Sigmoid colon (tissue), 7 donors: ENCODE results near the gene GPR39. TPM values are rescaled to one million over a fixed set of nuclear protein-coding genes. Genes with fewer than 3 reads are reported as not detected.

Experiments
- DNase-seq: peaks from one replicate; pipeline ENCODE4 v3.0.0-alpha.2; 2019
- H3K27ac ChIP-seq, 4 donors: fragments of 200-600 bp; sonication (generic); one replicate each; pipeline ENCODE4 v1.5.1; 2016 to 2019; ENCODE audit warnings: mild to moderate bottlenecking in 1 of 4
- H3K27me3 ChIP-seq, 3 donors: fragments of 200-600 bp; sonication (generic); one replicate each; pipeline ENCODE4 v1.5.1; 2019; ENCODE audit warnings: mild to moderate bottlenecking in 1 of 3
- H3K36me3 ChIP-seq, 4 donors: fragments of 200-600 bp; sonication (generic); one replicate each; pipeline ENCODE4 v1.5.1; 2016 to 2019
- H3K4me1 ChIP-seq, 4 donors: fragments of 200-600 bp; sonication (generic); one replicate each; pipeline ENCODE4 v1.5.1; 2017 to 2019
- H3K4me3 ChIP-seq, 4 donors: fragments of 200-600 bp; sonication (generic); one replicate each; pipeline ENCODE4 v1.5.1; 2017 to 2019; ENCODE audit warnings: mild to moderate bottlenecking in 2 of 4, moderate library complexity in 1 of 4
- H3K9me3 ChIP-seq, 4 donors: fragments of 200-600 bp in 3 of 4; sonication (generic) in 3 of 4; one replicate each; pipeline versions ENCODE4 v1.5.1 to v1.6.1; 2013 to 2019
- EP300 ChIP-seq, 4 donors: sonication (generic); formaldehyde crosslinking; IDR thresholded peaks; one replicate each; pipeline ENCODE4 v1.6.1; 2017; ENCODE audit warnings: antibody characterized with exemption in 4 of 4
- POLR2A ChIP-seq, 2 donors: fragments of 450-650 bp; IDR thresholded peaks; one replicate each; pipeline ENCODE4 v1.6.1; 2016; ENCODE audit warnings: antibody characterized with exemption in 2 of 2, mild to moderate bottlenecking in 2 of 2, moderate library complexity in 2 of 2
- POLR2AphosphoS5 ChIP-seq, 4 donors: sonication (generic); formaldehyde crosslinking; IDR thresholded peaks; one replicate each; pipeline ENCODE4 v1.6.1; 2017; ENCODE audit warnings: antibody characterized with exemption in 4 of 4
- WGBS, 2 donors: extraction: QIAGEN DNeasy Blood & Tissue Kit; methylation state at CpG; one replicate each; pipeline ENCODE4 v1.1.7; 2013; 5-methylcytosine and 5-hydroxymethylcytosine counted together
- intact Hi-C: fragments of 100-400 bp; cut with DNase I; formaldehyde crosslinking; loops from one replicate; pipeline ENCODE4 v1.15.1; 2023
- polyA plus RNA-seq, 3 donors: library from polyadenylated mRNA; stranded (reverse); fragments of 200-250 nt; gene quantifications; one replicate each; pipeline ENCODE4 v1.2.3, GENCODE V29; 2013
- total RNA-seq, 4 donors: library from RNA; depleted of rRNA; stranded (reverse); fragments of >200 nt; gene quantifications; one replicate each; pipeline ENCODE4 v1.1.0, GENCODE V29; 2016
- TF ChIP-seq, protein P1 (sequence below), 4 experiments: fragments of 450-650 bp in 3 of 4; fragments of 200-600 bp in 1 of 4; IDR thresholded peaks; one replicate each; pipeline ENCODE4 v1.5.1; 2016 to 2019; ENCODE audit warnings: antibody characterized with exemption in 4 of 4, mild to moderate bottlenecking in 3 of 4, moderate library complexity in 2 of 4
- donor health status: healthy with polysubstance abuse.
- donor health status: Bipolar disorder and iron deficiency.
- donor health status: healthy.

The GPR39 gene
- total and polyA plus RNA-seq, 7 donors: 0.28 to 7.7 (median 1.6) TPM; not detected in 1

DNA sequence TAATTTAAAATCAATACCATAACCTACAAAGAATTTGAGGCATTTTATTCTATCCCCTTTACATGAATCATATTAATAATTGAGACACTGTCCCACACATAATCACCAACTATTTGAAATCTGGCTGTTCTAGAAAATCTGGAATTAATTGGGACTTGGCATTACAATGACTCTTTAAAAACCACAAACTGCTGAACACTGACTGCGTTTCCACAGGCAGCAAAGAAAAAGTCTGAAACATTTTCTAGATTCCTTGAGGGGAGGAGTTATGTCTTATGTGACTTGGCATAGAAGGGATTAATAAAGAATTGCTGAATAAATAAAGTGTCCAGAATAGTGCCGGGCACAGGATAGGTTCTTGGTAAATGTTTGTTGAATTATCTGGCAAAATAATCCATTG lies 61.4 kb downstream of the GPR39 start:
- H3K36me3 ChIP-seq: no peaks in the 10 kb centered on the region
- H3K4me1 ChIP-seq: no peaks in the 10 kb centered on the region
- no peaks in the 10 kb centered on the region for H3K27me3 ChIP-seq
- no peak for TF ChIP-seq EP300 (IDR thresholded peaks at IDR 0.05)
- TF ChIP-seq, protein P1, sequence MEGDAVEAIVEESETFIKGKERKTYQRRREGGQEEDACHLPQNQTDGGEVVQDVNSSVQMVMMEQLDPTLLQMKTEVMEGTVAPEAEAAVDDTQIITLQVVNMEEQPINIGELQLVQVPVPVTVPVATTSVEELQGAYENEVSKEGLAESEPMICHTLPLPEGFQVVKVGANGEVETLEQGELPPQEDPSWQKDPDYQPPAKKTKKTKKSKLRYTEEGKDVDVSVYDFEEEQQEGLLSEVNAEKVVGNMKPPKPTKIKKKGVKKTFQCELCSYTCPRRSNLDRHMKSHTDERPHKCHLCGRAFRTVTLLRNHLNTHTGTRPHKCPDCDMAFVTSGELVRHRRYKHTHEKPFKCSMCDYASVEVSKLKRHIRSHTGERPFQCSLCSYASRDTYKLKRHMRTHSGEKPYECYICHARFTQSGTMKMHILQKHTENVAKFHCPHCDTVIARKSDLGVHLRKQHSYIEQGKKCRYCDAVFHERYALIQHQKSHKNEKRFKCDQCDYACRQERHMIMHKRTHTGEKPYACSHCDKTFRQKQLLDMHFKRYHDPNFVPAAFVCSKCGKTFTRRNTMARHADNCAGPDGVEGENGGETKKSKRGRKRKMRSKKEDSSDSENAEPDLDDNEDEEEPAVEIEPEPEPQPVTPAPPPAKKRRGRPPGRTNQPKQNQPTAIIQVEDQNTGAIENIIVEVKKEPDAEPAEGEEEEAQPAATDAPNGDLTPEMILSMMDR (IDR thresholded peaks at IDR 0.05): no peak
- no peak for TF ChIP-seq POLR2A (IDR thresholded peaks at IDR 0.05)
- TF ChIP-seq POLR2AphosphoS5 (IDR thresholded peaks at IDR 0.05): no peak
- no peak for DNase-seq
- H3K9me3 ChIP-seq: peaks cover 0 to 2% (median 0%) of the 10 kb centered on the region in 4 donors
- intact Hi-C loops: no loop called here
- 78 to 80% methylated on average over 2 of the region's 2 CpGs for WGBS, 2 donors
- H3K4me3 ChIP-seq: no peak overlapping the region
- no peak overlapping the region for H3K27ac ChIP-seq

DNA sequence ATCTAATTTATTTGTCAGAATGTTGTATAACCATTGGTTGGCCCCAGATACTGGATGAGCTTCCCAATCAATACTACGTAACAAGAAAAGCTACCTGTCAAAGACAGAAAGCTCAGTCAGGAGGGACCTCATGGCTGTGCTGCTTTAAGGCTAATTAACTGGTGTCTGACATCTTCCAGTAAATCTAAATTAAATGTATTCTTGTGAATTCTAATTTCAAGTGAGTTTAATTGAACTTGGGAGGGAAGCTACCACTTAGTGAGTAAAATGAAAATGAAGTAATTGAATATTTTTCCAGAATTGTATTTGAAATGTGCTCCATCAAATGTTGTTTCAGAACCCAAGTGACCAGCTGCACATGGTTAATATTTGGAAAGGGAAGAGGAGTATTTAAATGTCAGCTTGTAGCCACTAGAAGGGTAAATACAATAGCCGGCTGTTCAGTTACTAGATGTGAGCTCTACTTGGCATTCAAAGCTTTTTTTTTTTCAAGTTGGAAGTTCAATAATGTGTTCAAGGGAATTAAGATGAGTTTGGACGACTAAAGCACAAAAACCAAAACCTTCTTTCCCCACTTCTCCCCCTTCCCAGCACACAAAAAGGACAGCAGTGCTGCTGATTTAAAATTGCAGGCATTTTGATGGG lies 62.0 kb downstream of the GPR39 start:
- no peak overlapping the region for H3K27ac ChIP-seq
- DNase-seq: no peak
- TF ChIP-seq EP300 (IDR thresholded peaks at IDR 0.05): no peak

DNA sequence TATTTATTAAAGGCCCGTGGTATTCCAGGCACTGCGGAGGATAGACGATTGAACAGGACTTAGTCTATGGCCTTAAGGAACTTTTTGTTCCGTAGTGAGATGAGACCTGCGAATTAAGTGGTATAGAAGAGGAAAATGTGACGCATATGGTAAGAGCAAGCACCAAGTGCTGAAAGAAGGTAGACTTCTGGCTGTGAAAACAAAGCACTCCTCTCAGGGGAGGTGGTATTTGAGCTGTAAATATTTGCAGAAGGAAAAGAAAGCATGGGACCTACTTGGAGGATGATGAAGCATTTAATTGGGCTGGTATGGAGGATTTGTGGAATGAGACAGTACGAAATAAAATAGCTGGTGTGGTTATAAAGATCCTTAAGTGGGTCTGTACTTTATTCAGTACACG lies 62.5 kb downstream of the GPR39 start:
- intact Hi-C loops: no loop called here
- WGBS, 2 donors: 82 to 89% methylated on average over 8 of the region's 8 CpGs
- Histone ChIP-seq H3K27ac (no peak overlapping the region), H3K27me3 (no peaks in the 10 kb centered on the region), H3K4me1 (no peaks in the 10 kb centered on the region), H3K36me3 (no peaks in the 10 kb centered on the region), H3K4me3 (no peak overlapping the region), H3K9me3 (no peaks in the 10 kb centered on the region)
- no peak for DNase-seq
- TF ChIP-seq POLR2AphosphoS5 (IDR thresholded peaks at IDR 0.05) (no peak), POLR2A (IDR thresholded peaks at IDR 0.05) (no peak), EP300 (IDR thresholded peaks at IDR 0.05) (no peak)
- TF ChIP-seq, protein P1 (IDR thresholded peaks at IDR 0.05): no peak

More for the DNA sequence above, 62.0 kb downstream of the GPR39 start:
- Histone ChIP-seq H3K36me3 (no peaks in the 10 kb centered on the region), H3K4me1 (no peaks in the 10 kb centered on the region), H3K27me3 (no peaks in the 10 kb centered on the region), H3K4me3 (no peak overlapping the region), H3K9me3 (no peaks in the 10 kb centered on the region)
- 78 to 87% methylated on average over 3 of the region's 3 CpGs for WGBS, 2 donors
- intact Hi-C loops: no loop called here

DNA sequence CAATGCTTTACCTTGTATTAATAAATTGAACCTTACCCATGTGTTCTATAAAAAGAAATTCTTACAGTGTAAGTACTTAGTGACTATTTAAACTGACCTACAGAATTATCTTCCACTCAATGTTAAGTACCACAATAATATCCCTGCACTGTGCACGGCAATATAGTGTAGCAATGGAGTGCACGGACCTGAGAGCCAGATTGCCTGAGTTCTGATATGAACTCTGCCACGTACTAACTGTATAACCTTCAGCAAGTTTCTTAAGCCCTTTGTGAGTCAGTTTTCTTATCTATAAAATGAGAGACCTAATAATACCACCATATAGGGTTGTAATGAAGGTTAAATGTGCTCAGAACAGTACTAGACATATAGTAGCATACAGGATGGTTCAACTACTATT lies 66.2 kb downstream of the GPR39 start:
- no peak overlapping the region for H3K27ac ChIP-seq
- TF ChIP-seq, protein P1 (IDR thresholded peaks at IDR 0.05): no peak
- no peak for TF ChIP-seq POLR2A (IDR thresholded peaks at IDR 0.05)
- no peak for TF ChIP-seq POLR2AphosphoS5 (IDR thresholded peaks at IDR 0.05)
- no peak for TF ChIP-seq EP300 (IDR thresholded peaks at IDR 0.05)
- no peaks in the 10 kb centered on the region for H3K4me1 ChIP-seq
- H3K36me3 ChIP-seq: no peaks in the 10 kb centered on the region
- no peak for DNase-seq
- intact Hi-C loops: no loop called here
- H3K4me3 ChIP-seq: no peak overlapping the region
- 93 to 97% methylated on average over 3 of the region's 3 CpGs for WGBS, 2 donors
- H3K9me3 ChIP-seq: peaks cover 0 to 4% (median 0%) of the 10 kb centered on the region in 4 donors
- H3K27me3 ChIP-seq: no peaks in the 10 kb centered on the region

DNA sequence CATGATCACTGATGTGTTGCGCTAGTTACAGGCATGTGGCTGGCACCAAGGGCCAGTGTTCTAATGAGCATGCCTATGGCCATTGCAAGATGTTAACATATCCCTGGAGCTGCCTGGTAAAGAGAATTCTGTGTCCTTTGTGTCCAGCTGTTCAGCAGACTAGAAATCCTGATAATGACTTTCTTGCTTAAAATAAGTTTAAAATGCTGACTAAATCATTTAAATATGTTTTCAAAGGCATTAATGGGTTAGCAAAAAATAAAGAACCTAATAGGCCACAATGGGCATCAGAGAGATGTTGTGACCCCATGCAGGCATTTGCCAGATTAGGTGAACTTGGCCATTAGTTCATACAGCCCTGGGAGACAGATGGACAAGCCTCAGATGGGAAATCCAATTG lies 67.5 kb downstream of the GPR39 start:
- no peaks in the 10 kb centered on the region for H3K36me3 ChIP-seq
- no peak overlapping the region for H3K4me3 ChIP-seq
- WGBS, 2 donors: 97 to 98% methylated on average over 1 of the region's 1 CpG
- no peak for TF ChIP-seq POLR2AphosphoS5 (IDR thresholded peaks at IDR 0.05)
- peaks cover 0 to 4% (median 0%) of the 10 kb centered on the region in 4 donors for H3K9me3 ChIP-seq
- H3K27me3 ChIP-seq: peaks cover 0 to 2% (median 0%) of the 10 kb centered on the region in 3 donors
- no peaks in the 10 kb centered on the region for H3K4me1 ChIP-seq
- H3K27ac ChIP-seq: no peak overlapping the region
- no peak for DNase-seq
- intact Hi-C loops: no loop called here

DNA sequence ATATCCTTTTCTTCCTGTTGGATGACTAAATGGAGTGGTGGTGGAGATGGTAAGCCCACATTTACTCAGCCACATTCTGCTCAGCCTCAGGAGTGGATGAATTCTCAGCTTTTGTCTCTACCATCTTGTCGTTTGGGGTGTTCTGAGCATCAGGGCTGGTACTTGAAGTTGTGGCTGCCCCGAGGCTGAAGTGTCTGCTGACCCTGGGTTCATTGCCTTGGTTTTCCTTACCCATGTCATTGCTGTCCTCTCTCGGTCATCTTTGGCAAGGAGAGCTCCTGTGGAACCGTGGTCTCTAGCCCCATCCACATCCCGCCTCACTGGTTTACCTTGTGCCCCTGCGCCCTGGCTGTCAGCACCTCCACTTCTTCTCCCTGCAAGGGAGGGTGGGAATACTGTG lies 71.9 kb downstream of the GPR39 start:
- intact Hi-C loops: no loop called here
- H3K4me1 ChIP-seq: no peaks in the 10 kb centered on the region
- H3K9me3 ChIP-seq: peaks cover 0 to 4% (median 0%) of the 10 kb centered on the region in 4 donors
- WGBS, 2 donors: 94% methylated on average over 6 of the region's 6 CpGs
- H3K27me3 ChIP-seq: peaks cover 0 to 10% (median 0%) of the 10 kb centered on the region in 3 donors
- H3K4me3 ChIP-seq: no peak overlapping the region
- H3K27ac ChIP-seq: no peak overlapping the region
- no peaks in the 10 kb centered on the region for H3K36me3 ChIP-seq
- TF ChIP-seq, protein P1 (IDR thresholded peaks at IDR 0.05): no peak
- no peak for TF ChIP-seq POLR2AphosphoS5 (IDR thresholded peaks at IDR 0.05)
- no peak for TF ChIP-seq POLR2A (IDR thresholded peaks at IDR 0.05)
- TF ChIP-seq EP300 (IDR thresholded peaks at IDR 0.05): no peak
- no peak for DNase-seq
